Small intestine (tissue), 7 donors: ENCODE results near the gene DNAAF1. TPM values are rescaled to one million over a fixed set of nuclear protein-coding genes. Genes with fewer than 3 reads are reported as not detected.
A peak's percentile ranks its signal among the peaks of the same experiment; 100 is the strongest.

Source experiments
- DNase-seq, 2 donors: peaks; one replicate each; pipeline versions ENCODE4 v3.0.0 to v3.0.0-alpha.2; 2013
- FAIRE-seq: peaks from 2 replicates; lab custom pipeline; 2012; peaks lifted over from hg19 to GRCh38; lab: Jason Lieb, UNC
- H3K27ac ChIP-seq, 3 donors: one replicate each; pipeline ENCODE4 v1.5.1; 2013; ENCODE audit warnings: low read length in 2 of 3, mild to moderate bottlenecking in 2 of 3, control low read depth in 1 of 3, inconsistent platforms in 1 of 3, low read depth in 1 of 3, moderate library complexity in 1 of 3
- H3K27me3 ChIP-seq, 3 donors: one replicate each; pipeline ENCODE4 v1.6.1; 2013; ENCODE audit warnings: low read length in 3 of 3, inconsistent platforms in 1 of 3; ENCODE audit not compliant: control insufficient read depth in 3 of 3, insufficient read depth in 3 of 3
- H3K36me3 ChIP-seq, 3 donors: one replicate each; pipeline ENCODE4 v1.6.1; 2013; ENCODE audit warnings: low read length in 3 of 3, inconsistent platforms in 1 of 3, low read depth in 1 of 3, mild to moderate bottlenecking in 1 of 3, moderate library complexity in 1 of 3; ENCODE audit not compliant: control insufficient read depth in 3 of 3, insufficient read depth in 2 of 3
- H3K4me1 ChIP-seq, 3 donors: one replicate each; pipeline ENCODE4 v1.6.1; 2013; ENCODE audit warnings: low read length in 2 of 3, inconsistent platforms in 1 of 3, low read depth in 1 of 3, mild to moderate bottlenecking in 1 of 3, moderate library complexity in 1 of 3; ENCODE audit not compliant: control insufficient read depth in 3 of 3, insufficient read depth in 2 of 3
- H3K4me3 ChIP-seq, 3 donors: one replicate each; pipeline ENCODE4 v1.5.1; 2013; ENCODE audit warnings: low read length in 3 of 3, control low read depth in 1 of 3, inconsistent platforms in 1 of 3, low read depth in 1 of 3, mild to moderate bottlenecking in 1 of 3, moderate library complexity in 1 of 3
- H3K9me3 ChIP-seq, 2 donors: one replicate each; pipeline ENCODE4 v1.6.1; 2013; ENCODE audit warnings: low read depth in 1 of 2, low read length in 1 of 2; ENCODE audit not compliant: control insufficient read depth in 2 of 2, insufficient read depth in 1 of 2
- WGBS, 3 donors: extraction: QIAGEN DNeasy Blood & Tissue Kit; methylation state at CpG; one replicate each; pipeline ENCODE4 v1.1.7; 2013; 5-methylcytosine and 5-hydroxymethylcytosine counted together
- polyA plus RNA-seq, 4 donors: library from polyadenylated mRNA; stranded (reverse) in 3 of 4; unstranded in 1 of 4; fragments of 200-250 nt in 3 of 4; fragments of 120-200 nt in 1 of 4; gene quantifications; one replicate each; pipeline versions ENCODE4 v1.2.1 to v1.2.3, GENCODE V29; 2013
- donor health status: healthy with polysubstance abuse.
- donor health status: control.
- donor health status: control.
- donor health status: Bipolar disorder and iron deficiency.
- donor health status: healthy.

The DNAAF1 gene
- polyA plus RNA-seq, 4 donors, result 0.24 to 2.0 (median 0.72) TPM; not detected in 1

DNA sequence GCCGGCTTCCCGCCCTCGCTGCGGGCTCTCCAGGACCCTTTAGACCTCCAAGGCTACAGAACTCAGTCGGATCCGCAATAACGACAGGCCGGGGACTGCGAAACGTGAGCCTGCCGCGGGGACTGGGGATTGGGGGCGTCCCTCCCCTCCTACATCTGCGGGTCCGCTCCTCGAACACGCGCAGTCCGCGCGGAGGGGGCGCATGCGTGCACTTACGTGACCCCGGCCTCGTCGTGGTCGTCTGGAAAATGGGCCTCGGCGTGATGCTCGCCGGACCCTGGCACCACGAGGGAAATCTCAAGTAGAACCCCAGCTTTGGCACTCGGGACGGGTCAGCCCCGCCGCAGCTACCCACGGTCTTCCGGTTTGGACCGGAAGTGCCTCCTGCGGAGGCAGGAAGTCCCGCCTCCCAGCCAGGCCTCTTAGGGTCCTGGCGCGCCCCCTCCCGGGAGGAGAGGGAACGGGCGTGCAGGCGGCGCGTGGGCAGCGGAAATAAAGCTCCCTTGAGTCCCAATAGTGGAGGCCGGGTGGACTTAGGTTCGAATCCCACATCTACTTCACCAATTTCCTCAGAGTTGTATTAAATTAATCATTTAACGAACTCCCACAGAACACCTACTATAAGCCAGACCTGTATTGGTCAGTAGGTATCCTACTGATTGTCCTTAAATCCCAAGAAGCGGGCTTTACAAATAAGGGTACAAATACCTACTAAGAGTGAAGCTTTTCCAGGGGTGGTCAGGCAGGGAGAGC lies 41.8 kb downstream of the DNAAF1 start, which contains the start of gene TAF1C:
TAF1C (minus strand) TSS at position 373 of the 753 bp plus-strand sequence. CDS start 2,069 bp downstream, outside the sequence.
- peaks cover 0 to 2% (median 0%) of the 10 kb centered on the region in 3 donors for H3K4me1 ChIP-seq
- no peaks in the 10 kb centered on the region for H3K9me3 ChIP-seq
- peak within 1 kb of the TSS; percentile 73 to 96 (median 94) for H3K4me3 ChIP-seq
- FAIRE-seq, result no peak
- H3K27ac ChIP-seq, result peak within 1 kb of the TSS in 2 of 3 donors; percentile 17 to 80
- H3K27me3 ChIP-seq, result no peaks in the 10 kb centered on the region
- peaks cover 3 to 35% (median 10%) of the 10 kb centered on the region in 3 donors for H3K36me3 ChIP-seq
- 2 to 3% (median 3%) methylated on average over 54 to 55 of the region's 55 CpGs for WGBS, 3 donors
- peak; percentile 94 to 97 for DNase-seq

DNA sequence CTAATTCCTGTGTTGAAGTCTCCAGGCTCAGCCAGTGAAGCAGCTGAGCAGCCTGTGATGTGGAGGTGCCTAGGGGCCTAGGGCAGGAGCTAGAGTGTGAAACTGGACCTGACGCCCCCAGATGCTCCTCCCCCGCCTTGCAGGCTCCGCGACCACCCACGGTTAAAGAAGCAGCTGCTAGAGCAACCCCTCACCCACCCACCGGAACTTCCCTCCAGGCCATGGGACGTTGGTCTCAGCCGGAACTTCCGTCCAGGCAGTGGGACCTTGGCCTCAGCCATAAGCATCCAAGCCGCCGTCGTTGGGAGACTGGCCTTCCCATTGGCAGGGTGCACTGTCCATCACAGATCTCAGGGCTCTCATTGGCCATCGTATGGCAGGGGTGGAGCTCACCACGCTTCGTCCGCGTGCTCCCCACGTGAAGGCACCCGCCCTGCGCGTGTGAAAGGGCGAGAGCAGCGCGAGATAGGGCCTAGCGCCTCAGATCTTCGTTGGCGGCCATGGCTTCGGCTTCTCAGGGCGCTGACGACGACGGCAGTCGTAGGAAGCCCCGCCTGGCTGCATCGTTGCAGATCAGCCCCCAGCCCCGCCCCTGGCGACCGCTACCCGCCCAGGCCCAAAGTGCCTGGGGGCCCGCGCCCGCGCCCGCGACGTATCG lies 45.8 kb downstream of the DNAAF1 start, which contains the start of gene ADAD2:
ADAD2 (plus strand) TSS at position 427 of the 658 bp plus-strand sequence; CDS start at position 501, 74 bp downstream.
- Histone ChIP-seq H3K27me3 (no peaks in the 10 kb centered on the region), H3K4me3 (no peak within 1 kb of the TSS), H3K4me1 (peaks cover 0 to 1% (median 0%) of the 10 kb centered on the region in 3 donors), H3K36me3 (no peaks in the 10 kb centered on the region), H3K9me3 (no peaks in the 10 kb centered on the region), H3K27ac (no peak within 1 kb of the TSS)
- DNase-seq (no peak), FAIRE-seq (no peak)
- WGBS, 3 donors, result 91 to 93% (median 91%) methylated on average over 47 of the region's 47 CpGs

DNA sequence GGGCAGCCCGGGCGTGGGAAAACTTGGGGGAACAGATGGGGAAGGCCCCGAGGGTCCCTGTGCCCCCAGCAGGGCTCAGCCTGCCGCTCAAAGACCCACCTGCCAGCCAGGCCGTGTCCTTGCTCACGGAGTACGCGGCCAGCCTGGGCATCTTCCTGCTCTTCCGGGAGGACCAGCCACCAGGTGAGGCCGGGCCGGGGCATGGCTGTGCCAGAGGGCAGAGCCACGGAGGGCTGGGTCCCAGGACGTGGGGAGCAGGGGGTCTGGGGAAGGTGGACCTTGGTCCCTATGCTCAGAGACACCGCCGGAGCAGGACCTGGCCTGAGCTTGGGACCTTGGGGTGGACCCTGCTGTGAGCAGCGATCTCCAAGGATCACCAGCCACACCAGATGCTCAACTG lies 46.4 kb downstream of the DNAAF1 start:
- DNase-seq (no peak), FAIRE-seq (no peak)
- 85 to 96% (median 93%) methylated on average over 14 to 16 of the region's 16 CpGs for WGBS, 3 donors
- Histone ChIP-seq H3K4me1 (no peaks in the 10 kb centered on the region), H3K9me3 (no peaks in the 10 kb centered on the region), H3K27ac (no peak overlapping the region), H3K36me3 (no peaks in the 10 kb centered on the region), H3K27me3 (no peaks in the 10 kb centered on the region), H3K4me3 (no peak overlapping the region)

DNA sequence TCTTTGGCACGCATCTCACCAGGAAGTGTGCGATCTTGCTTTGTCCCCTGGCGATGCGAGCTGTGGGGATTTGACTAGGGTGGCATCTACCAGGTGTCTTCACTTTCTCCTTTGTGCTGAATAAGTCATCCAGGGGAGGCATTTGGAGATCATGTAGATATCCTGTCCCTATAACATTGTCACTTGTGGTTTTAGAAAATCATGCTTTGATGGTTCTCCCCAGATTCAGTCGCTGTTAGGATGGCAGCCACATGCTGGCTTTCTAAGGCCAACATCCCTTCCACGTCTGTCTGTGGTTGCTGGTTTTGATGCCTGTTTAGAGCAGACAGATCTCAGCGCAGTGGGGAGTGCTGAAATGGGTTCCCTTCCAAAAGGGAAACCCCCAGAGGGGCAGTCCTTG lies 48.4 kb downstream of the DNAAF1 start:
- Histone ChIP-seq H3K4me3 (no peak overlapping the region), H3K9me3 (no peaks in the 10 kb centered on the region), H3K4me1 (no peaks in the 10 kb centered on the region), H3K27me3 (peaks cover 0 to under 1% (median 0%) of the 10 kb centered on the region in 3 donors), H3K36me3 (no peaks in the 10 kb centered on the region), H3K27ac (no peak overlapping the region)
- DNase-seq (no peak), FAIRE-seq (no peak)
- 74 to 84% (median 78%) methylated on average over 7 of the region's 7 CpGs for WGBS, 3 donors

DNA sequence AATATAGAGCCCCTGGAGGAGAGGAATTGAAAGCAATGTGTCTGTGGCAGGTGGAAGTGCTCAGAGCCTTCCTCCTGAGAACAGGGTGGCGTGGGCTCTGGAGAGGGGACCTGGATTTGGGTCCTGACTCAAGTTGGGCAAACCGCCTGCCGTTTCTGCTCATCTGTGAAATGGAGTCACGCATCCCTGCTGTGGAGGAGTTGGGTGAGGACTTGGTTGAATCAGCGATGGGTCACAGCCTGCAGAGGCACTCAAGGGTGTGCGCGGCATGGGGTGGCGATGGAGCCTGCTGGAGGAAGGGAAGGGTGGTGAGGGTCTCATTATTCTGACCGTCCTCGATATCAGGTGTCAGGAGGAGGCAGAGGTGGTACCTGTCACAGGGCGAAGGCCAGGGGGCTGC lies 48.9 kb downstream of the DNAAF1 start:
- H3K9me3 ChIP-seq, result no peaks in the 10 kb centered on the region
- 82 to 95% (median 87%) methylated on average over 9 to 11 of the region's 11 CpGs for WGBS, 3 donors

DNA sequence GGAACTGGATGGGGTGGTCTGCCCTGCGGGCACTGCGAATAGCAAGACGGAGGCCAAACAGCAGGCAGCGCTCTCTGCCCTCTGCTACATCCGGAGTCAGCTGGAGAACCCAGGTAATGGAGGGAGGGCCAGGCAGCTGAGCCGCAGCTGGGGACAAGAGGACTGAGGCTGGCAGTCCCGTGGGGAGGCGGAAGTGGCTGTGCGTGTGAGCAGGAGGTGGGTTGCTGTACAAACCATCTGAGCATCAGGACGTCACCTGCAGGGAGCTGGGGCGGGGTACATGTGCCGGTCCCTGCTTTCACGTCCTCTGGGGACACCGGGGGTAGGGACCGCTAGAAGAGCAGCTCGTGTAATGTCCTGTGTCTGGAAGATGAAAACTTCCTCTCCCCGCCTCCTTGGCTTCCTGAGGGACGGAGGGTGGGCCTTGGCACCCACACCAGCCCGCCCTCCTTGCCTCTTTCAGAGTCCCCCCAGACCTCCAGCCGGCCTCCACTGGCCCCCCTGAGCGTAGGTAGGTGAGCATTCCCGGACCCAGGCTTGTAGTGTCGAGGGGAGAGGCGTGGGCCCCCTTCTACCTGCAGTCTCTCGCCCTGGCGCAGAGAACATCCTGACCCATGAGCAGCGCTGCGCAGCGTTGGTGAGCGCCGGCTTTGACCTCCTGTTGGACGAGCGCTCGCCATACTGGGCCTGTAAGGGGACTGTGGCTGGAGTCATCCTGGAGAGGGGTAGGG lies 49.5 kb downstream of the DNAAF1 start:
- DNase-seq (no peak), FAIRE-seq (no peak)
- H3K4me1 ChIP-seq, result no peaks in the 10 kb centered on the region
- H3K27ac ChIP-seq, result no peak overlapping the region
- peaks cover 0 to 6% (median 0%) of the 10 kb centered on the region in 3 donors for H3K27me3 ChIP-seq
- H3K4me3 ChIP-seq, result no peak overlapping the region
- H3K36me3 ChIP-seq, result no peaks in the 10 kb centered on the region
- no peaks in the 10 kb centered on the region for H3K9me3 ChIP-seq
- WGBS, 3 donors, result 67 to 77% (median 68%) methylated on average over 31 to 34 of the region's 34 CpGs

More for the DNA sequence above, 48.9 kb downstream of the DNAAF1 start:
- FAIRE-seq (no peak), DNase-seq (no peak)
- no peaks in the 10 kb centered on the region for H3K4me1 ChIP-seq
- H3K27me3 ChIP-seq, result peaks cover 0 to 6% (median 0%) of the 10 kb centered on the region in 3 donors
- H3K27ac ChIP-seq, result no peak overlapping the region
- H3K4me3 ChIP-seq, result no peak overlapping the region
- H3K36me3 ChIP-seq, result no peaks in the 10 kb centered on the region

DNA sequence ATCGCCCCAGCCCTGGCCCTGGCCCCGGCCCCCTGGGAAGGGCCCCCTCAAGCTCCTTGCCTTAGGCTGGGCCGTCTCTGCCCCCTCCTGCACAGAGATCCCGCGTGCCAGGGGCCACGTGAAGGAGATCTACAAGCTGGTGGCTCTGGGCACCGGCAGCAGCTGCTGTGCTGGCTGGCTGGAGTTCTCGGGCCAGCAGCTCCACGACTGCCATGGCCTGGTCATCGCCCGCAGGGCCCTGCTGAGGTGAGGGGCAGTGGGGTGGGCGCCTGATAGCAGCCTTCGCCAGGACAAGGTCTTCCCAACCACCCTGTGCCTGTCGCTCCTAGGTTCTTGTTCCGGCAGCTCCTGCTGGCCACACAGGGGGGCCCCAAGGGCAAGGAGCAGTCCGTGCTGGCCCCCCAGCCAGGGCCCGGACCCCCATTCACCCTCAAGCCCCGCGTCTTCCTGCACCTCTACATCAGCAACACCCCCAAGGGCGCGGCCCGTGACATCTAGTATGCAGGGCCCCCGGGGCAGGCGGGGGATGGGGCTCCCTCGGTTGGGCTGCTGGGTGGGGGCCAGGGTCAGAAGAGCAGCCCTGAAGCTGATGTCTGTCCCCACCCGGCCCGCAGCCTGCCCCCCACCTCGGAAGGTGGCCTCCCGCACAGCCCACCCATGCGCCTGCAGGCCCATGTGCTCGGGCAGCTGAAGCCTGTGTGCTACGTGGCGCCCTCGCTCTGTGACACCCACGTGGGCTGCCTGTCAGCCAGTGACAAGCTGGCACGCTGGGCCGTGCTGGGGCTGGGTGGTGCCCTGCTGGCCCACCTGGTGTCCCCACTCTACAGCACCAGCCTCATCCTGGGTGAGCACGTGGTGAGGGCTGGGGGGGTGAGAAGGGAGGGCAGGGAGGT lies 50.3 kb downstream of the DNAAF1 start:
- H3K27ac ChIP-seq, result no peak overlapping the region
- no peaks in the 10 kb centered on the region for H3K4me1 ChIP-seq
- DNase-seq (no peak), FAIRE-seq (no peak)
- no peak overlapping the region for H3K4me3 ChIP-seq
- WGBS, 3 donors, result 80 to 82% (median 80%) methylated on average over 36 to 38 of the region's 38 CpGs
- H3K36me3 ChIP-seq, result no peaks in the 10 kb centered on the region
- no peaks in the 10 kb centered on the region for H3K9me3 ChIP-seq
- peaks cover 0 to 6% (median 0%) of the 10 kb centered on the region in 3 donors for H3K27me3 ChIP-seq
